ENCODE data around the gene ENAH. TPM values are rescaled to one million over a fixed set of nuclear protein-coding genes. Genes with fewer than 3 reads are reported as not detected.

Gene ENAH
- total and polyA plus RNA-seq, 9 of the 15 experiments (the other 6 are each of a cell fraction or from before 2014, with no cell fraction given): 0.03 to 1.2 (median 0.15) TPM

DNA sequence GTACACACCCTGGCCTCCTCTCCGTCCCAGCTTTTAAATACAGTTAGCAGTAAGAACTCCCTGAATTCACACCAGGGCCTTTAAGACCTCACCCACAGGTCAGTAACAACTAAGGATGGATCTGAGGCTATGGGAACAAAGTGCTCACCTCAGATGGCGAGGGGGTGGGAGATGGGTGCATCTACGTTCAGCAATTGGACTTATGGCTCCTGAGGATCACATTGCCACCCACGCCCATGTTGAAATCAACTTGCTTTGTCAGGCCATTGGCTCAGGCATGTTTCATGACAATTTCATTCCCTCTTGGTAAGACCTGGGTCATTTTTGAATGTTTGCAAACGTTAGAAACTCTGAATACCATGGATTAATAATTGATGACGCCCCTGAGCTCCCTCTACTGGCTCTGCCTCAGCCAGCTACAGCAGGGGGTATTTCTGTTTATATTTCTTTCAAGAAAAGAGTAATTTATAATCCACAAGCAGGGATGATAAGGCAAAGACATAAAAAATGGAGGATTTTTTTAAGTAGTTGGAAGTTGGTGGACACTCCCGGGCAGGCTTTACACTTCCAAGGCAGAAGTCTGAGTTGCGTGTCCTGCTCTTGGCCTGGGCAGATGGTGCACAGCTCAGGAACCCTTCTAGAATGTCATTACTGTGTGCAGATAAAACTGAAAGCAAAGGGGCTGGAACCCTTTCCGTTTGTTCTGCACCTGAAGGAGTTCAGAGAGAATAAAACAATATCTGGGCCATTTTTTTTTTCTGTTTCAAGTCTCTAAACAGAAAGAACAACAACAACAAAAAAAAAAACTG is 211.4 kb downstream of the ENAH start (continued):
- 0 out of 4 replicates have a peak, but pooled peaks of 1 of the 2 experiments have one; percentile 50 for TF ChIP-seq KDM4B (IDR thresholded peaks at IDR 0.05; ENCODE audit: borderline replicate concordance in 2 of 2, low read depth in 1 of 2)
- TF ChIP-seq RAD21 (CRISPR knock-in tag; conservative IDR thresholded peaks at IDR 0.05 in 1 of 2, IDR thresholded peaks at IDR 0.05 in 1 of 2): 0 out of 4 replicates have a peak, but pooled peaks of 1 of the 2 experiments have one; percentile 10
- 0 out of 2 replicates have a peak, but pooled peaks have one; percentile 21 for TF ChIP-seq MYC (IDR thresholded peaks at IDR 0.05; ENCODE audit: low read depth, low read length)
- TF ChIP-seq MYC (CRISPR knock-in tag; IDR thresholded peaks at IDR 0.05; ENCODE audit: borderline replicate concordance, low read depth): no peak
- peak; percentile 66 for TF ChIP-seq DACH1 (IDR thresholded peaks at IDR 0.05; ENCODE audit: partially characterized antibody)
- TF ChIP-seq, protein P1, sequence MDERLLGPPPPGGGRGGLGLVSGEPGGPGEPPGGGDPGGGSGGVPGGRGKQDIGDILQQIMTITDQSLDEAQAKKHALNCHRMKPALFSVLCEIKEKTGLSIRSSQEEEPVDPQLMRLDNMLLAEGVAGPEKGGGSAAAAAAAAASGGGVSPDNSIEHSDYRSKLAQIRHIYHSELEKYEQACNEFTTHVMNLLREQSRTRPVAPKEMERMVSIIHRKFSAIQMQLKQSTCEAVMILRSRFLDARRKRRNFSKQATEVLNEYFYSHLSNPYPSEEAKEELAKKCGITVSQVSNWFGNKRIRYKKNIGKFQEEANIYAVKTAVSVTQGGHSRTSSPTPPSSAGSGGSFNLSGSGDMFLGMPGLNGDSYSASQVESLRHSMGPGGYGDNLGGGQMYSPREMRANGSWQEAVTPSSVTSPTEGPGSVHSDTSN (CRISPR knock-in tag; IDR thresholded peaks at IDR 0.05; ENCODE audit: low read depth): no peak
- TF ChIP-seq, protein P1 (tag; conservative IDR thresholded peaks at IDR 0.05; ENCODE audit: low read depth): 0 out of 2 replicates have a peak, but pooled peaks have one; percentile 24
